CD4-positive, alpha-beta T cell (primary cell): ENCODE data around the gene SDK1. TPM values are rescaled to one million over a fixed set of nuclear protein-coding genes. Genes with fewer than 3 reads are reported as not detected.

ENCODE experiments used
- ATAC-seq: fragments of 200-7000 bp; cut with Tn5 transposase; one replicate; pipeline ENCODE4 v1.10.0; 2022; ENCODE audit warnings: mild to moderate bottlenecking; ENCODE audit not compliant: poor library complexity
- CTCF ChIA-PET: fragments of 350-600 bp; sonication (Branson Sonifier 250); formaldehyde crosslinking; loops from one replicate; lab custom pipeline; 2021; ENCODE audit warnings: antibody characterized with exemption, inconsistent platforms; lab: Charles Lee
- POLR2A ChIA-PET: fragments of 350-600 bp; sonication (Branson Sonifier 250); formaldehyde crosslinking; loops from one replicate; lab custom pipeline; 2021; ENCODE audit warnings: antibody characterized with exemption, inconsistent platforms; lab: Charles Lee
- DNase-seq, 14 experiments: peaks; one replicate each; pipeline ENCODE4 v3.0.0-alpha.2; 2013 to 2020; ENCODE audit warnings: mixed read lengths in 2 of 14
- H3K27ac ChIP-seq, 2 donors: one replicate each; pipeline versions ENCODE4 v1.5.1 to v1.7.0; 2013; ENCODE audit warnings: low read length in 2 of 2, low read depth in 1 of 2, mild to moderate bottlenecking in 1 of 2
- H3K27me3 ChIP-seq, 2 experiments: 1 replicate in 1 of 2; 2 replicates in 1 of 2; pipeline versions ENCODE4 v1.6.1 to v1.7.0; 2013; ENCODE audit warnings: low read length in 2 of 2, control low read depth in 1 of 2, mild to moderate bottlenecking in 1 of 2, moderate library complexity in 1 of 2; ENCODE audit not compliant: insufficient read depth in 2 of 2, control insufficient read depth in 1 of 2
- H3K36me3 ChIP-seq: one replicate; pipeline ENCODE4 v1.6.1; 2013; ENCODE audit warnings: low read length, control low read depth; ENCODE audit not compliant: insufficient read depth
- H3K4me1 ChIP-seq: one replicate; pipeline ENCODE4 v1.6.1; 2013; ENCODE audit warnings: low read length, control low read depth; ENCODE audit not compliant: insufficient read depth
- H3K4me3 ChIP-seq: one replicate; pipeline ENCODE4 v1.5.1; 2013; ENCODE audit warnings: mild to moderate bottlenecking, low read length, moderate library complexity
- H3K9me3 ChIP-seq, 2 experiments: 1 replicate in 1 of 2; 2 replicates in 1 of 2; pipeline versions ENCODE4 v1.6.1 to v1.7.0; 2013; ENCODE audit warnings: low read length in 2 of 2, mild to moderate bottlenecking in 2 of 2, control low read depth in 1 of 2, moderate library complexity in 1 of 2; ENCODE audit not compliant: control insufficient read depth in 1 of 2, insufficient read depth in 1 of 2
- H3K27ac Mint-ChIP-seq: one replicate; pipeline ENCODE4 v1.8.0; 2020; ENCODE audit warnings: mixed read lengths
- H3K27me3 Mint-ChIP-seq: one replicate; pipeline ENCODE4 v1.8.0; 2021; ENCODE audit warnings: mixed read lengths
- H3K36me3 Mint-ChIP-seq: one replicate; pipeline ENCODE4 v1.8.0; 2021; ENCODE audit warnings: low read depth, mixed read lengths
- H3K4me1 Mint-ChIP-seq: one replicate; pipeline ENCODE4 v1.8.0; 2021; ENCODE audit warnings: low read depth, mixed read lengths
- H3K4me3 Mint-ChIP-seq: one replicate; pipeline ENCODE4 v1.8.0; 2020; ENCODE audit warnings: mild to moderate bottlenecking, mixed read lengths
- H3K9me3 Mint-ChIP-seq: one replicate; pipeline ENCODE4 v1.8.0; 2020; ENCODE audit warnings: mixed read lengths
- CTCF ChIP-seq: fragments of 200-600 bp; IDR thresholded peaks from one replicate; pipeline ENCODE4 v1.8.0; 2022; ENCODE audit warnings: antibody characterized with exemption, mild to moderate bottlenecking
- intact Hi-C, 2 experiments: fragments of 100-400 bp; cut with DNase I in 1 of 2; cut with micrococcal nuclease in 1 of 2; formaldehyde crosslinking; loops; one replicate each; pipeline versions ENCODE4 v1.15.1 to v1.9.0; 2023 to 2025; cut with DNase I, micrococcal nuclease
- total RNA-seq, 174 experiments: library from RNA in 2 of 174; stranded (reverse) in 2 of 174; gene quantifications; one replicate each; pipeline ENCODE4 v1.2.3 and lab custom pipeline; 2021 to 2026

Gene SDK1
- total RNA-seq, 2 experiments from 2014 or later, result 1.1 to 1.3 TPM

- intact Hi-C loops, result no loop called here
- Mint-ChIP-seq H3K27ac (no peak overlapping the region), H3K4me3 (no peak overlapping the region), H3K4me1 (peaks cover 5% of the 10 kb centered on the region), H3K27me3 (no peaks in the 10 kb centered on the region), H3K9me3 (no peaks in the 10 kb centered on the region), H3K36me3 (no peaks in the 10 kb centered on the region)
- Histone ChIP-seq H3K36me3 (no peaks in the 10 kb centered on the region), H3K27me3 (no peaks in the 10 kb centered on the region), H3K9me3 (peaks cover 0 to 14% of the 10 kb centered on the region in 2 experiments), H3K4me1 (no peaks in the 10 kb centered on the region), H3K4me3 (no peak overlapping the region), H3K27ac (no peak overlapping the region)
- ATAC-seq (no peak), DNase-seq (no peak)
- ChIA-PET POLR2A (no interaction called here), CTCF (no interaction called here)
- TF ChIP-seq CTCF, result no peak
Measured at GRCh38 chr7:4200546-4201094, 899.6 kb downstream of the SDK1 start.

GRCh38 chr7:4201566-4201965 lies 900.5 kb downstream of the SDK1 start:
- H3K4me3 ChIP-seq, result no peak overlapping the region
- no peak overlapping the region for H3K27ac Mint-ChIP-seq
- no peaks in the 10 kb centered on the region for H3K9me3 Mint-ChIP-seq
- H3K27ac ChIP-seq, result no peak overlapping the region
- no peaks in the 10 kb centered on the region for H3K36me3 ChIP-seq
- peaks cover 5% of the 10 kb centered on the region for H3K4me1 Mint-ChIP-seq
- no peak for TF ChIP-seq CTCF
- ATAC-seq (no peak), DNase-seq (no peak)
- no peaks in the 10 kb centered on the region for H3K27me3 Mint-ChIP-seq
- POLR2A ChIA-PET, result no interaction called here
- intact Hi-C loops, result no loop called here
- H3K9me3 ChIP-seq, result peaks cover 0 to 19% of the 10 kb centered on the region in 2 experiments
- CTCF ChIA-PET, result no interaction called here
- no peaks in the 10 kb centered on the region for H3K27me3 ChIP-seq
- no peaks in the 10 kb centered on the region for H3K36me3 Mint-ChIP-seq
- H3K4me3 Mint-ChIP-seq, result no peak overlapping the region
- H3K4me1 ChIP-seq, result no peaks in the 10 kb centered on the region

- Mint-ChIP-seq H3K36me3 (no peaks in the 10 kb centered on the region), H3K27ac (no peak overlapping the region), H3K4me1 (peaks cover 5% of the 10 kb centered on the region), H3K4me3 (no peak overlapping the region), H3K9me3 (no peaks in the 10 kb centered on the region), H3K27me3 (no peaks in the 10 kb centered on the region)
- ChIA-PET CTCF (no interaction called here), POLR2A (no interaction called here)
- Histone ChIP-seq H3K36me3 (no peaks in the 10 kb centered on the region), H3K27ac (no peak overlapping the region), H3K4me1 (no peaks in the 10 kb centered on the region), H3K4me3 (no peak overlapping the region), H3K9me3 (peaks cover 0 to 19% of the 10 kb centered on the region in 2 experiments), H3K27me3 (no peaks in the 10 kb centered on the region)
- ATAC-seq (no peak), DNase-seq (no peak)
- no peak for TF ChIP-seq CTCF
- intact Hi-C loops, result no loop called here
Measured at GRCh38 chr7:4202154-4202736, 901.2 kb downstream of the SDK1 start.
